Activated naive CD4-positive, alpha-beta T cell treated with anti-CD3 and anti-CD28 coated beads, Interleukin-2, amount 50 U/mL, for 16 hours (primary cell): Measurements from ENCODE around the gene PCP4L1.
"Not testable (repeated sequence)": the region's sequence is repeated elsewhere in the genome, so short reads cannot be mapped to it uniquely, and the experiment has no call there.

Experiments used
- DNase-seq: peaks from one replicate; pipeline ENCODE4 v3.0.0-alpha.2; 2020

The PCP4L1 gene

GRCh38 chr1:161273402-161273801 is 14.9 kb downstream of the PCP4L1 start:
- no peak for DNase-seq

GRCh38 chr1:161274874-161275273 is 16.3 kb downstream of the PCP4L1 start:
- no peak for DNase-seq

- DNase-seq = no peak
These were observed 24.4 kb downstream of the PCP4L1 start for GRCh38 chr1:161282991-161283390.

- no peak for DNase-seq
These were observed 26.6 kb downstream of the PCP4L1 start for GRCh38 chr1:161285113-161285512.

GRCh38 chr1:161285521-161285920 is 27.0 kb downstream of the PCP4L1 start:
- DNase-seq = no peak

- no peak for DNase-seq
These were observed 29.0 kb downstream of the PCP4L1 start for GRCh38 chr1:161287482-161288054.

GRCh38 chr1:161290779-161291178 is 32.2 kb downstream of the PCP4L1 start:
- DNase-seq = no peak

GRCh38 chr1:161297415-161297814 is 38.9 kb downstream of the PCP4L1 start:
- DNase-seq = no peak

GRCh38 chr1:161298116-161298515 is 39.6 kb downstream of the PCP4L1 start:
- no peak for DNase-seq

GRCh38 chr1:161299347-161299746 is 40.8 kb downstream of the PCP4L1 start:
- DNase-seq = no peak

- DNase-seq = no peak
These were observed 41.9 kb downstream of the PCP4L1 start for GRCh38 chr1:161300478-161300877.

- DNase-seq = no peak
These were observed 46.7 kb downstream of the PCP4L1 start for GRCh38 chr1:161304927-161305866.

- peak; percentile 83 for DNase-seq
These were observed 47.4 kb downstream of the PCP4L1 start for GRCh38 chr1:161305867-161306519.

- no peak for DNase-seq
These were observed 48.8 kb downstream of the PCP4L1 start for GRCh38 chr1:161307230-161307768.

GRCh38 chr1:161307892-161308638 is 49.5 kb downstream of the PCP4L1 start:
- DNase-seq = no peak

- DNase-seq = no peak
These were observed 51.3 kb downstream of the PCP4L1 start, which contains the start of gene MPZ for GRCh38 chr1:161309868-161310267. Gene MPZ, minus strand, starts transcription at chr1:161309968. Its CDS starts 63 bp downstream, at chr1:161309905.

GRCh38 chr1:161311595-161312181 is 53.1 kb downstream of the PCP4L1 start:
- no peak for DNase-seq

- DNase-seq = no peak
These were observed 55.1 kb downstream of the PCP4L1 start for GRCh38 chr1:161313554-161314200.

GRCh38 chr1:161314201-161314981 is 55.8 kb downstream of the PCP4L1 start, which contains the start of gene SDHC:
Gene SDHC, plus strand, starts transcription at chr1:161314381. Its CDS starts 25 bp downstream, at chr1:161314406.
- peak; percentile 89 for DNase-seq

- not testable (repeated sequence) for DNase-seq
These were observed 57.5 kb downstream of the PCP4L1 start for GRCh38 chr1:161315841-161316674.
